ENCODE results near the gene ASAH2. TPM values are rescaled to one million over a fixed set of nuclear protein-coding genes. Genes with fewer than 3 reads are reported as not detected.

Gene ASAH2
- total RNA-seq: 0.39 and 0.54 TPM in 2 replicates

GRCh38 chr10:50251394-50251793, at the start of gene ASAH2:
Gene ASAH2, minus strand, starts transcription at chr10:50251516. Its CDS starts 2,906 bp downstream, at chr10:50248610.

Other genes starting within 250 kb of the ASAH2 start
- gene WASHC2A, start 183.6 kb downstream of the ASAH2 start, total RNA-seq: 24.7 and 26.4 TPM in 2 replicates

Measured in placental epithelial cell (primary cell).